ENCODE data around the gene NUDCD3. TPM values are rescaled to one million over a fixed set of nuclear protein-coding genes. Genes with fewer than 3 reads are reported as not detected.

Gene NUDCD3
- total RNA-seq, 1 donor from 2014 or later: 107 TPM

DNA sequence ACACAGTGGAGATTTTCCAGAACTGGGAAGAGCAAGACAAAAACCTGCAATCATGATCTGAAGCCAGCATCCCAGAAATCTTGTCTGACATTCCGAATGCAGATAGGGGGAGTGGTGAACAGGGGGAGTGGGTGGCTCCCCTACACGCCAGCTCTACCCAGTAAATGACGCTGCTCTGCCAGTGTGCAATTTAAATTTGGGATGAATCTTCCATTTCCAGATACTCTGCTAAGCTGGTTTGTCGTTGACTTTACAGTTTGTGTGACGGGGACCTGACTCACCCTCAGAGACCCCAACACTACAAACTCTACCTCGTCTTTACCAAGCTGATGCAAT, 96.4 kb downstream of the NUDCD3 start:
- no peak for DNase-seq
- Histone ChIP-seq H3K36me3 (peaks cover 40% of the 10 kb centered on the region), H3K27me3 (ENCODE audit: low read depth) (no peaks in the 10 kb centered on the region), H3K9me3 (replicated peaks) (no peaks in the 10 kb centered on the region), H3K4me1 (peaks cover 30% of the 10 kb centered on the region), H3K4me3 (no peak overlapping the region), H3K27ac (replicated peaks) (no peak overlapping the region)
- TF ChIP-seq, protein P1, sequence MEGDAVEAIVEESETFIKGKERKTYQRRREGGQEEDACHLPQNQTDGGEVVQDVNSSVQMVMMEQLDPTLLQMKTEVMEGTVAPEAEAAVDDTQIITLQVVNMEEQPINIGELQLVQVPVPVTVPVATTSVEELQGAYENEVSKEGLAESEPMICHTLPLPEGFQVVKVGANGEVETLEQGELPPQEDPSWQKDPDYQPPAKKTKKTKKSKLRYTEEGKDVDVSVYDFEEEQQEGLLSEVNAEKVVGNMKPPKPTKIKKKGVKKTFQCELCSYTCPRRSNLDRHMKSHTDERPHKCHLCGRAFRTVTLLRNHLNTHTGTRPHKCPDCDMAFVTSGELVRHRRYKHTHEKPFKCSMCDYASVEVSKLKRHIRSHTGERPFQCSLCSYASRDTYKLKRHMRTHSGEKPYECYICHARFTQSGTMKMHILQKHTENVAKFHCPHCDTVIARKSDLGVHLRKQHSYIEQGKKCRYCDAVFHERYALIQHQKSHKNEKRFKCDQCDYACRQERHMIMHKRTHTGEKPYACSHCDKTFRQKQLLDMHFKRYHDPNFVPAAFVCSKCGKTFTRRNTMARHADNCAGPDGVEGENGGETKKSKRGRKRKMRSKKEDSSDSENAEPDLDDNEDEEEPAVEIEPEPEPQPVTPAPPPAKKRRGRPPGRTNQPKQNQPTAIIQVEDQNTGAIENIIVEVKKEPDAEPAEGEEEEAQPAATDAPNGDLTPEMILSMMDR (IDR thresholded peaks at IDR 0.05; ENCODE audit: borderline replicate concordance): no peak
- intact Hi-C loops (cut with micrococcal nuclease): loop anchor here (10.0 kb wide), 1 partner anchor 81 kb away; no protein-coding TSS in a partner anchor

DNA sequence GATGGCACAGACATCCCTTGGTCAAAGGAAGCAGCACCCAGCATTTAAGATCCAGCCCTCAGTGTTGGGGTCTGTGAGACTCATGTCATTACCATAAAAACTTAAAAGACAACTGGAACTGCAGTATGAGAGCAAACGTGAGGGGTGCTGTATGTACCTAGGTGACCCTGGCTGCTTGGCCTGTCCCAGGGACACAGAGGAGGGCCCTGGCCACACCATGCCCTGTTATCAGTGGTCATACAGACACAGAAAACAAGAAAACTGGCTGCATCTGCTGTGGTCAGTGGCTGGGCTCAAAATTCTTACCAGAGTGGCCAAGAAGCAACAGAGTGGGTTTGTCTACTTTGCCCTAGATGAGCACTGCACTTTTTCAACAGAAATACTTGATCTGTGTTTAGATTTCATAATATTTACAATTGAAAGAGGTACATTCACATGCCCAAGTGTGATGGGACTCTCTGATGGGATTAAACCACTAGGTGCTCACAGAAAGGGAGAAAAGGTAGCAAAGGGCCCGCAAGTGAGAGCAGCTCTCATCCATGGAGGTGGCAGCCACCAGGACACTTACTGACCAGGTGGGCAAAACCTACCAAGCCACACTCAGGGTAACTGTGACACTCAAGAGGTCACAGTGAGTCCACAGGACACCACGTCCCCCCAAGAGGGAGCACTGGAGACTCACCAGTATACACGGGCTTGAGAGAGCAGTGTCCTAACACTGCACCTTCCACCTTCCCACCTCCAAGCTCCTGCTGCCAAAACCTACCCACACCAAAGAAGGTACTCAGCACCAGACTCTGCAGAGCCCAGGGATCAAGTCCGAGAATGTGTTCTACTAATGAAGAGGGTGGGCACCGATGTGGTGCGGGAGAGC, 97.0 kb downstream of the NUDCD3 start:
- Histone ChIP-seq H3K27ac (replicated peaks) (no peak overlapping the region), H3K4me3 (no peak overlapping the region), H3K9me3 (replicated peaks) (no peaks in the 10 kb centered on the region), H3K27me3 (ENCODE audit: low read depth) (no peaks in the 10 kb centered on the region), H3K4me1 (peaks cover 24% of the 10 kb centered on the region), H3K36me3 (peaks cover 46% of the 10 kb centered on the region)
- DNase-seq: no peak
- TF ChIP-seq, protein P1 (IDR thresholded peaks at IDR 0.05; ENCODE audit: borderline replicate concordance): no peak
- intact Hi-C loops (cut with micrococcal nuclease): loop anchor here (10.0 kb wide), 1 partner anchor 81 kb away; no protein-coding TSS in a partner anchor

DNA sequence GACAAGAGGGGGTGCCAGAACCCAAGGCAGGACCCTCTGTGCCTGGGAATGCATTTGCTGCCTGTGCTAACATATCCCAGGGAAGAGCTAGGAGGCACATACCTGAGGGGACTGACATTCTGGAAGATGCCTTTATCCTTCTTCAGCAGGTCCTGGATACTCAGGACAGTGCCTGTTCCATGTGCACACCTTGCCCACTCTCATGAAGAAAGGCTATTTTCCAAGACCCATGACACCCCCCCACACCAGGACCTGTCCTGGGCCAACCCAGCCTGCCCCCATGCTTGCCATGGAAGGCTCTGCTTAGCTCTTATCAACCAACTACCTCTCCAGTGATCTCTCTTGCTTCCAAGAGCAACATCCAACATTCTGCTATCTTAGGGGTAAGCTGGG, 97.8 kb downstream of the NUDCD3 start:
- Histone ChIP-seq H3K9me3 (replicated peaks) (no peaks in the 10 kb centered on the region), H3K36me3 (peaks cover 55% of the 10 kb centered on the region), H3K4me1 (peaks cover 15% of the 10 kb centered on the region), H3K27ac (replicated peaks) (no peak overlapping the region), H3K4me3 (no peak overlapping the region), H3K27me3 (ENCODE audit: low read depth) (no peaks in the 10 kb centered on the region)
- intact Hi-C loops (cut with micrococcal nuclease): loop anchor here (10.0 kb wide), 1 partner anchor 82 kb away; no protein-coding TSS in a partner anchor
- no peak for DNase-seq
- TF ChIP-seq, protein P1 (IDR thresholded peaks at IDR 0.05; ENCODE audit: borderline replicate concordance): no peak

DNA sequence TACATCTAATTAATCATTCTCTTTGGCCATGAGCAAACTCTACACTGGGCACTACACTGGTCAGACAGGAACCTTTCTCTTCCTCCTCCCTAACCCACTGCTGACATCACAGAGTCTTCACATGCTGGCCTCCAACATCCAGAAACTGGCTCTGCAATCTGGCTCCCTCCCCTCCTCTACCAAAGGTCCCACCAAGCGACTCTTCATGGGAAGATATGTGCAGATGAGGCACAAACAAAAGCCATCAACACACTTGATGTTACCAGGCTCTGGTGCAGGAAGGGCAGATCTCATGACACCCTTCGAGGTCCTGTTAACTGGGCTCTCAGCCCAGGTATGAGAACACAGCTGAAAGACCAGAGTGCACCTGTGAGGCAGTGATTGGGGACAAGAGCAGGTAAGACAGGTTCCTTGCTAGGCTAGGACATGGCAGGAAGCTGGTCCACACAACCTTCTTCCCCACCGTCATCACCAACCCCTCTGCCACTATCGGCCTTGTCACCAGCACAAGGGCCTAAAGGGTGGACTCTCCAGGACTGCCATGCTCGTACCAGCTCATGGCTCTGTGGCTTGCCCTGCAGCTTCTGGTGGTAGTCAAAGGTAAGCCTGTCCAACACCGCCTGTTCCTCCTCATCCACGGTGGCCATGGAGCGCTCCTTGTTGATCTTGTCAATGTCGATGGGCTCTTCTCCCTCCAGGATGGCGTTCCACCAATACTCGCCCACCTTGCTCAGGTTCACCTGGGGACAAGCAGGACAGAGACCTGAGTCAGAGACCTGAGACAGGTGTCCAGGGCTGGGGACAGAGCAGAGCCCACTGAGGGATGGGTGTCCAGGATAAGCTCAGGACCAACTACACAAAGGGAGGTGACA, 98.5 kb downstream of the NUDCD3 start:
- TF ChIP-seq, protein P1 (IDR thresholded peaks at IDR 0.05; ENCODE audit: borderline replicate concordance): no peak
- peaks cover 61% of the 10 kb centered on the region for H3K36me3 ChIP-seq
- no peak for DNase-seq

DNA sequence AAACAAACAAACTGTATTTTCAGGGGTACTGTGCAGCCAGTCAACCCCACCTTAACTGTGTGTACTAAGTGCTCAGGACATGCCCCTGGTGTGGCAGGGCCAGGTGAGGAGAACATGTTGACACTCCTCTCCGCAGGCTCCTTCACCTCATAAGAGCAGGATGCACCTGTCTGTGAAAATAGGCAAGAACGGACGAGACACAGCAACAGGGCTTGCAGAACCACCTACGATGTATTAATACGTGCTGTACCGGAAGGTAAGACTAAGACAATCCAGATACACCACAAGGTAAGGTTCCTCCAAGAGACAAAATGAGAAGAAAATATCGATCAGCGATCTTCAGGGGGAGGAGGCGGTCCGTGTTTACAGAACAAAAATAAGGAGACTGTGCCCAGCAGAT, 99.3 kb downstream of the NUDCD3 start:
- intact Hi-C loops (cut with micrococcal nuclease): loop anchor here (10.0 kb wide), 1 partner anchor 84 kb away; no protein-coding TSS in a partner anchor
- no peak overlapping the region for H3K27ac ChIP-seq (replicated peaks)
- H3K27me3 ChIP-seq (ENCODE audit: low read depth): no peaks in the 10 kb centered on the region
- no peaks in the 10 kb centered on the region for H3K9me3 ChIP-seq (replicated peaks)
- TF ChIP-seq, protein P1 (IDR thresholded peaks at IDR 0.05; ENCODE audit: borderline replicate concordance): no peak
- no peak for DNase-seq
- peaks cover under 1% of the 10 kb centered on the region for H3K4me1 ChIP-seq
- no peak overlapping the region for H3K4me3 ChIP-seq
- H3K36me3 ChIP-seq: peaks cover 68% of the 10 kb centered on the region

More for the DNA sequence above, 98.5 kb downstream of the NUDCD3 start:
- H3K4me3 ChIP-seq: no peak overlapping the region
- intact Hi-C loops (cut with micrococcal nuclease): loop anchor here (10.0 kb wide), 1 partner anchor 83 kb away; no protein-coding TSS in a partner anchor
- no peak overlapping the region for H3K27ac ChIP-seq (replicated peaks)
- H3K9me3 ChIP-seq (replicated peaks): no peaks in the 10 kb centered on the region
- peaks cover 9% of the 10 kb centered on the region for H3K4me1 ChIP-seq
- H3K27me3 ChIP-seq (ENCODE audit: low read depth): no peaks in the 10 kb centered on the region

Measured in left ventricle myocardium inferior (tissue), 1 donor.